ENCODE data around the gene SYT6.

DNA sequence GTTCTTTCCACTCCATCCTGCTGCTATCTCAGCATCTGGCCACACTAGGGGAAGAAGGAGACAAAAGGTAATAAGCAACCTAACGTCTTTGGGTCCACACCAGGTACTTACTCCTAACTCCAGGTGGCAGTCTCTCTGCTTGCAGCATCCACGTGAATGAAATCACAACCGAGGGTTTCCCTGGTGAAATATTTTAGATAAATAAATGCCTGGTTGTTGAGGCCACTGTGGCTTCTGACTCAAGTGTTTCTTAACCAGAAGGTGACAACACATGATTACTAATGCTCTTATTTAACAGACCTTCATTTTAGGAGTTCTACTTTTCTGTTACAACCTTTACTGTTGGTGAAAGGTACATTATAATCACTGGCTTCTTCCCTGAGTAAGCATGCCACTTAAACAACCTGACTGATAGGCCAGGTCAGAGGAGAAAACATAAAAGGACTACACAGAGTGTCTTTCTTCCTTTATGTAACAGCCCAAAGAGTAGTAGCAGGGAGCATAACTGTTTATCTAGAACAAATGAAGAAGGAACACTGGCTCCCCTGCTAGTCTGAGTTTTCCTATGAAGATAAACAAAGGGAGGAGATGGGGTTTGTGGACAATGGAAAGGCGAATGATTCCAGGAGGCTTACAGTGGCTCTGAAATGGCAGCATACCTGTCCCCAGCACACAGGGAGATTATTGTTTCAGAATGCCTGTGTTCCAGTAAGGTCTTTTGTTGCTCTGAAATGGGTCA, 59.9 kb downstream of the SYT6 start:
- TF ChIP-seq, protein P1, sequence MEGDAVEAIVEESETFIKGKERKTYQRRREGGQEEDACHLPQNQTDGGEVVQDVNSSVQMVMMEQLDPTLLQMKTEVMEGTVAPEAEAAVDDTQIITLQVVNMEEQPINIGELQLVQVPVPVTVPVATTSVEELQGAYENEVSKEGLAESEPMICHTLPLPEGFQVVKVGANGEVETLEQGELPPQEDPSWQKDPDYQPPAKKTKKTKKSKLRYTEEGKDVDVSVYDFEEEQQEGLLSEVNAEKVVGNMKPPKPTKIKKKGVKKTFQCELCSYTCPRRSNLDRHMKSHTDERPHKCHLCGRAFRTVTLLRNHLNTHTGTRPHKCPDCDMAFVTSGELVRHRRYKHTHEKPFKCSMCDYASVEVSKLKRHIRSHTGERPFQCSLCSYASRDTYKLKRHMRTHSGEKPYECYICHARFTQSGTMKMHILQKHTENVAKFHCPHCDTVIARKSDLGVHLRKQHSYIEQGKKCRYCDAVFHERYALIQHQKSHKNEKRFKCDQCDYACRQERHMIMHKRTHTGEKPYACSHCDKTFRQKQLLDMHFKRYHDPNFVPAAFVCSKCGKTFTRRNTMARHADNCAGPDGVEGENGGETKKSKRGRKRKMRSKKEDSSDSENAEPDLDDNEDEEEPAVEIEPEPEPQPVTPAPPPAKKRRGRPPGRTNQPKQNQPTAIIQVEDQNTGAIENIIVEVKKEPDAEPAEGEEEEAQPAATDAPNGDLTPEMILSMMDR (conservative IDR thresholded peaks at IDR 0.05 in 1 of 2, IDR thresholded peaks at IDR 0.05 in 1 of 2; ENCODE audit: low read depth in 1 of 2, low read length in 2 of 2), result no peak
- TF ChIP-seq EZH2 (IDR thresholded peaks at IDR 0.05; ENCODE audit: low read length, missing control alignments), result no peak
